H1 (cell line): Measurements from ENCODE around the gene MTCH1. TPM values are rescaled to one million over a fixed set of nuclear protein-coding genes. Genes with fewer than 3 reads are reported as not detected.

Source experiments
- BACH1 ChIP-seq: IDR thresholded peaks from 2 replicates; pipeline ENCODE4 v1.6.1; 2012; ENCODE audit warnings: low read length, improper control_type of control experiment
- JUND ChIP-seq: IDR thresholded peaks from 2 replicates; pipeline ENCODE4 v1.6.1; 2011; ENCODE audit warnings: mild to moderate bottlenecking, improper control_type of control experiment, low read length
- MAFK ChIP-seq: IDR thresholded peaks from 2 replicates; pipeline ENCODE4 v1.6.1; 2012; ENCODE audit warnings: low read depth, mild to moderate bottlenecking, improper control_type of control experiment, low read length
- PHF8 ChIP-seq: fragments of 200-600 bp; sonication (generic); conservative IDR thresholded peaks from 2 replicates; pipeline ENCODE4 v1.7.1; 2012; ENCODE audit warnings: low read depth, mild to moderate bottlenecking, inconsistent platforms, low read length, moderate library complexity
- polyA plus RNA-seq, 7 experiments: library from polyadenylated mRNA; depleted of rRNA in 3 of 7; stranded (reverse) in 5 of 7; unstranded in 2 of 7; fragments of >200 nt in 5 of 7; fragments of 200-250 nt in 2 of 7; gene quantifications; 1 replicate in 5 of 7; 2 replicates in 1 of 7; 4 replicates in 1 of 7; pipeline versions ENCODE4 v1.2.1 to v1.2.3, GENCODE V29; 2011 to 2013; ENCODE audit warnings: missing spikeins in 2 of 7, mixed read lengths in 2 of 7
- total RNA-seq: library from RNA; stranded (reverse); fragmentation: NEBNext Ultra II Directional; extraction: Animal tissue kit (Norgen Biotek cat#: 25700); gene quantifications from 2 replicates; pipeline ENCODE4 v1.2.1, GENCODE V29; 2021
- TF ChIP-seq, protein P1 (sequence below): fragments of 300-600 bp; sonication (generic); IDR thresholded peaks from 2 replicates; pipeline ENCODE4 v1.7.1; 2012; ENCODE audit warnings: low read length, moderate library complexity, mild to moderate bottlenecking, inconsistent platforms; ENCODE audit not compliant: insufficient replicate concordance

Gene MTCH1
- total and polyA plus RNA-seq, 2 of the 8 experiments (the other 6 are each of a cell fraction or from before 2014, with no cell fraction given): 169 to 214 TPM

DNA sequence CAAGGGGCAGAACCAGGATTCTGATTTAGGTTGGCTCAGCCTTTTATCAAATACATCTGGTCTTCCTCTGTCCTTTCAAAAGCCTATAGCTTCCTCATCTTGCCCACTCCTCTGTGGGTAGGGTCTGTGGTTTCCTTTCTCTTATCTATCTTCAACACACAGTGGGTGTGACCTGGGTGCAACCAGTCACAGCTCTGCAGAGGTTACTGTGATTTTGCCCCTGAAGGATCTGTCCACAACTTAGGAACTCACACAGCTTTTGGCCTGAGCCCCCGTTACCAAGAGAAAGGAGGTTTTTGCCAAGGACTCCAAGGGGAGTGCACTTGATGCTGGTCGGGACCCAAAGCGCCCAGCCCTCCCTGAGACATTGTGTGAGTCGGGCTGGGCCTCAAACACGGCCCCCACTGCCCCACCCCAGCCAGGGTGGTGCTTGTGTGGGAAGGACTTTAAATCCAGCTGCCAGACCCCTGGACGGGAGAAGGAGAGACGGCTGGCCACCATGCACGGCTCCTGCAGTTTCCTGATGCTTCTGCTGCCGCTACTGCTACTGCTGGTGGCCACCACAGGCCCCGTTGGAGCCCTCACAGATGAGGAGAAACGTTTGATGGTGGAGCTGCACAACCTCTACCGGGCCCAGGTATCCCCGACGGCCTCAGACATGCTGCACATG is 31.6 kb downstream of the MTCH1 start, which contains the start of gene PI16 (continued):
- TF ChIP-seq, protein P1, sequence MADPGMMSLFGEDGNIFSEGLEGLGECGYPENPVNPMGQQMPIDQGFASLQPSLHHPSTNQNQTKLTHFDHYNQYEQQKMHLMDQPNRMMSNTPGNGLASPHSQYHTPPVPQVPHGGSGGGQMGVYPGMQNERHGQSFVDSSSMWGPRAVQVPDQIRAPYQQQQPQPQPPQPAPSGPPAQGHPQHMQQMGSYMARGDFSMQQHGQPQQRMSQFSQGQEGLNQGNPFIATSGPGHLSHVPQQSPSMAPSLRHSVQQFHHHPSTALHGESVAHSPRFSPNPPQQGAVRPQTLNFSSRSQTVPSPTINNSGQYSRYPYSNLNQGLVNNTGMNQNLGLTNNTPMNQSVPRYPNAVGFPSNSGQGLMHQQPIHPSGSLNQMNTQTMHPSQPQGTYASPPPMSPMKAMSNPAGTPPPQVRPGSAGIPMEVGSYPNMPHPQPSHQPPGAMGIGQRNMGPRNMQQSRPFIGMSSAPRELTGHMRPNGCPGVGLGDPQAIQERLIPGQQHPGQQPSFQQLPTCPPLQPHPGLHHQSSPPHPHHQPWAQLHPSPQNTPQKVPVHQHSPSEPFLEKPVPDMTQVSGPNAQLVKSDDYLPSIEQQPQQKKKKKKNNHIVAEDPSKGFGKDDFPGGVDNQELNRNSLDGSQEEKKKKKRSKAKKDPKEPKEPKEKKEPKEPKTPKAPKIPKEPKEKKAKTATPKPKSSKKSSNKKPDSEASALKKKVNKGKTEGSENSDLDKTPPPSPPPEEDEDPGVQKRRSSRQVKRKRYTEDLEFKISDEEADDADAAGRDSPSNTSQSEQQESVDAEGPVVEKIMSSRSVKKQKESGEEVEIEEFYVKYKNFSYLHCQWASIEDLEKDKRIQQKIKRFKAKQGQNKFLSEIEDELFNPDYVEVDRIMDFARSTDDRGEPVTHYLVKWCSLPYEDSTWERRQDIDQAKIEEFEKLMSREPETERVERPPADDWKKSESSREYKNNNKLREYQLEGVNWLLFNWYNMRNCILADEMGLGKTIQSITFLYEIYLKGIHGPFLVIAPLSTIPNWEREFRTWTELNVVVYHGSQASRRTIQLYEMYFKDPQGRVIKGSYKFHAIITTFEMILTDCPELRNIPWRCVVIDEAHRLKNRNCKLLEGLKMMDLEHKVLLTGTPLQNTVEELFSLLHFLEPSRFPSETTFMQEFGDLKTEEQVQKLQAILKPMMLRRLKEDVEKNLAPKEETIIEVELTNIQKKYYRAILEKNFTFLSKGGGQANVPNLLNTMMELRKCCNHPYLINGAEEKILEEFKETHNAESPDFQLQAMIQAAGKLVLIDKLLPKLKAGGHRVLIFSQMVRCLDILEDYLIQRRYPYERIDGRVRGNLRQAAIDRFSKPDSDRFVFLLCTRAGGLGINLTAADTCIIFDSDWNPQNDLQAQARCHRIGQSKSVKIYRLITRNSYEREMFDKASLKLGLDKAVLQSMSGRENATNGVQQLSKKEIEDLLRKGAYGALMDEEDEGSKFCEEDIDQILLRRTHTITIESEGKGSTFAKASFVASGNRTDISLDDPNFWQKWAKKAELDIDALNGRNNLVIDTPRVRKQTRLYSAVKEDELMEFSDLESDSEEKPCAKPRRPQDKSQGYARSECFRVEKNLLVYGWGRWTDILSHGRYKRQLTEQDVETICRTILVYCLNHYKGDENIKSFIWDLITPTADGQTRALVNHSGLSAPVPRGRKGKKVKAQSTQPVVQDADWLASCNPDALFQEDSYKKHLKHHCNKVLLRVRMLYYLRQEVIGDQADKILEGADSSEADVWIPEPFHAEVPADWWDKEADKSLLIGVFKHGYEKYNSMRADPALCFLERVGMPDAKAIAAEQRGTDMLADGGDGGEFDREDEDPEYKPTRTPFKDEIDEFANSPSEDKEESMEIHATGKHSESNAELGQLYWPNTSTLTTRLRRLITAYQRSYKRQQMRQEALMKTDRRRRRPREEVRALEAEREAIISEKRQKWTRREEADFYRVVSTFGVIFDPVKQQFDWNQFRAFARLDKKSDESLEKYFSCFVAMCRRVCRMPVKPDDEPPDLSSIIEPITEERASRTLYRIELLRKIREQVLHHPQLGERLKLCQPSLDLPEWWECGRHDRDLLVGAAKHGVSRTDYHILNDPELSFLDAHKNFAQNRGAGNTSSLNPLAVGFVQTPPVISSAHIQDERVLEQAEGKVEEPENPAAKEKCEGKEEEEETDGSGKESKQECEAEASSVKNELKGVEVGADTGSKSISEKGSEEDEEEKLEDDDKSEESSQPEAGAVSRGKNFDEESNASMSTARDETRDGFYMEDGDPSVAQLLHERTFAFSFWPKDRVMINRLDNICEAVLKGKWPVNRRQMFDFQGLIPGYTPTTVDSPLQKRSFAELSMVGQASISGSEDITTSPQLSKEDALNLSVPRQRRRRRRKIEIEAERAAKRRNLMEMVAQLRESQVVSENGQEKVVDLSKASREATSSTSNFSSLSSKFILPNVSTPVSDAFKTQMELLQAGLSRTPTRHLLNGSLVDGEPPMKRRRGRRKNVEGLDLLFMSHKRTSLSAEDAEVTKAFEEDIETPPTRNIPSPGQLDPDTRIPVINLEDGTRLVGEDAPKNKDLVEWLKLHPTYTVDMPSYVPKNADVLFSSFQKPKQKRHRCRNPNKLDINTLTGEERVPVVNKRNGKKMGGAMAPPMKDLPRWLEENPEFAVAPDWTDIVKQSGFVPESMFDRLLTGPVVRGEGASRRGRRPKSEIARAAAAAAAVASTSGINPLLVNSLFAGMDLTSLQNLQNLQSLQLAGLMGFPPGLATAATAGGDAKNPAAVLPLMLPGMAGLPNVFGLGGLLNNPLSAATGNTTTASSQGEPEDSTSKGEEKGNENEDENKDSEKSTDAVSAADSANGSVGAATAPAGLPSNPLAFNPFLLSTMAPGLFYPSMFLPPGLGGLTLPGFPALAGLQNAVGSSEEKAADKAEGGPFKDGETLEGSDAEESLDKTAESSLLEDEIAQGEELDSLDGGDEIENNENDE: no peak
- no peak for TF ChIP-seq MAFK
- no peak for TF ChIP-seq JUND
- TF ChIP-seq PHF8: no peak
- no peak for TF ChIP-seq BACH1
